Kidney capillary endothelial cell (primary cell): ENCODE data around the gene MRPL36.
"Not testable (repeated sequence)": the region's sequence is repeated elsewhere in the genome, so short reads cannot be mapped to it uniquely, and the experiment has no call there.

Source experiments
- DNase-seq: peaks from one replicate; pipeline ENCODE4 v3.0.0-alpha.2; 2018; ENCODE audit warnings: low spot score

Gene MRPL36

DNA sequence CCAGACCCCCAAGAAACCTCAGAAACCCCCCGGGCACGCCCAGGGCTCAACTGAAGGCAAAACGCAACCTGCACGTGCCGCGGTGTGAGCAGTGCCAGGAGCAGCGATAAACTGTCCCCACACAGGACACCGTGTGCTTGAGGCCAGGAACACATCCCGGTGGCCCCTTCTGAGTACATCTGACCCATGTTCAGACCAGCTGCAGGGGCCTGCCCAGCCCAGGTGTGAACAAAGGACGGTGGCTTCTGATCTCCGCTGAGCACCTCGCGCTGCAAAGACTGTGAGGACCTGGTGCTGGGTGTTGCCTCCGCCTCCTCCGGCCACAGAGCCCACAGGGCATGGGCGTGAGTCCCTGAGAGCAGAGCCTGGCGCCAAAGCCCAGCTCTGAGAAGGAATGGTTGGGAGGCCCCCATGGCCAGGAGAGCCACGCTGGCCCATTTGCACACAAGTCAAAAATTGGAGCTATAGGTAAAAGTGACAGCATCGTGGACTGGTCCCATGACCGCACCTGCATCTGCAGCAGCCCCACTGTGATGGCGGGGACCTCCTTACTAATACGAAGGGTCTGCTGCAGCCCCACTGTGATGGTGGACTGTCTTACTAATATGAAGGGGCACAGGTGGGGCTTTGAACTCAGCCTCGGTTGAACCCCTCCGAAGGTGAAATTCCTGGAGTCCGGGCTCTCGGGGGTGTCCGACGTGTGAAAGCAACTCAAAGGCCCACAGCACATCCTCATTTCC lies 33.0 kb upstream of the MRPL36 start:
- DNase-seq, result no peak

GRCh38 chr5:1831677-1832313 lies 32.2 kb upstream of the MRPL36 start:
- DNase-seq, result no peak

GRCh38 chr5:1831257-1831656 lies 31.6 kb upstream of the MRPL36 start:
- DNase-seq, result no peak

- DNase-seq, result no peak
These were observed 31.1 kb upstream of the MRPL36 start for GRCh38 chr5:1830571-1831228.

- DNase-seq, result no peak
These were observed 28.3 kb upstream of the MRPL36 start for GRCh38 chr5:1827886-1828397.

DNA sequence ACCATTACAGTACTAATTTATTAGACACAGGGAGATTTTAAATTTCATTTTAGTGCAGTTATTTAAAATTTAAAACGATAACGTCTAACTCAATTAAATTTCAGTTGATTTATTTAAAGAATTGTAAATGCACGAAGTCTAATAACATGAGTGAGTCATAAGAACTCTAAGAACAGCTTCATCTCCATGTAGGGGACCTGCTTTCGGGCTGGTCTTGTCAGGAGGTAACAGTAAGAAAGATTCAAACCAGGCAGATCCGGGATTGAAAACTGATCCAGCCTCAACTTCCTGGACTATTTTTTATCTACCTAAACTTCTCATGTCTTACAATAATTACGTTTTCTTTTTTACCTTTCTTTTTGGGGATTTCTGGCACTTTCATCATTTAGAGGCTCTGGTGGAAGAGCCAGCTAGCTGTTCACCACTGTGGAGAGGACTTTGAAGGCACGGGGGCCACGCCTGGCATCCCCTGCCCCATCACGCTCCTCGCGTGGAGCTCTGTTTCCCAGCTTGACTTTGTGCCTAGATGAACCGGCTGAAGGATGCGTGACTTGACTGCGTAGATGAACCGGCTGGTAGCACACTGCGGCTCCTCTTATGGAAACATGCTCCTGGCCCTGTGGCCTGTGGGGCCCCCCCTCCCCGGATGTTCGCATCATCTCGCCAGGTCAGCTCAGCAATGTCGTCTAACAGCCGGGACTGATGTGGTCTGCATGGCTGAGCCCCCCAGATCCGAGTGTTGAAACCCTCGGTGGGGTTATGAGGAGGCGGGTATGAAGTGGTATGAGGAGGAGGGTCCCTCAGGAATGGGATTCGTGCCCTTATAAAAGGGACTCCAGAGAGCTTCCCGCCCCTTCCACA lies 27.6 kb upstream of the MRPL36 start:
- no peak for DNase-seq

- no peak for DNase-seq
These were observed 26.8 kb upstream of the MRPL36 start for GRCh38 chr5:1826235-1826980.

DNA sequence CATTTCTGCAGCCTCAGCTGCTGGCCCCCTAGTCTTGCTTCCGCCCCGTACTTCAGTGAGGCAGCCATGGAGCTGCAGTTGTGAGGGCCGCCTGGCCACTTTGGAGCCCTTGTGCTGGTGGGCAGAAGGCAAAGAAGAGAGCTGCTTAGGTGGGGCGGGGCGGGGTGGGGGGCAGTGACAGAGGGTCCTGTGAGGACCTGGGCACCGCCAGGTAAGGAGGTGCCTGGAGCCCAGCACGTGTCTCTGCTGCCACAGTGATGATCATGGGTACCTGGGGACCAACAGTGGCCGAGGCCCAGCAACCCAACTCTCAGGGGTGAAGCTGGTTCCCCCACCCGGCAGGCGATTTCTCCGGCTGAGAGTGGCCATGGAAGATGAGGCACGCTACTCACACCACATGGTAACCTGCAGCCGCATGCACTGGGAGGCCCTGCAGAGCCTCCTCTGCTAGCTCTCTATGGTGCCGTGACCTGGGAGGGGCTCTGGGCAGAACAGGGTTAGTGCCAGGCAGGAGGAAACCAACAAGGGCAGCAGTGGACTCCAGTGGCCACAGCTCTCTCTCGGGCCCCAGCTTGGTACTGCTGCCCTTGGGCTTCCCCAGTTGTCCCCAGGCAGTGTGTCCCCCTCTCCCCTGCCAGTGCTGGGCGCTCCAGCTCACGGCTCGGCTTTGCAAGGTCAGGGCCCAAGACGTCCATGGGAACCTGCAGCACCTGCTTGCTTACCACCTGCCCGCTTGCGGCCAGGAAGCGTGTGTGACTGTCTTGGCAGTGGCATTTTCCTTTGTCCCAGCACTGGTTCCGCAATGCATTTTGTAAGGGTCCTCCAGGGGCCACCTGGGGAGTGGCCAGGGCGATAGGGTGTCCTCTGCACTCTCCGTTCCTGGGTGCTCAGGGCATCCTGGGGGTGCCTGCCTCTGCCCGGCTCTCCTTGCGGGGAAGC lies 25.5 kb upstream of the MRPL36 start:
- no peak for DNase-seq

DNA sequence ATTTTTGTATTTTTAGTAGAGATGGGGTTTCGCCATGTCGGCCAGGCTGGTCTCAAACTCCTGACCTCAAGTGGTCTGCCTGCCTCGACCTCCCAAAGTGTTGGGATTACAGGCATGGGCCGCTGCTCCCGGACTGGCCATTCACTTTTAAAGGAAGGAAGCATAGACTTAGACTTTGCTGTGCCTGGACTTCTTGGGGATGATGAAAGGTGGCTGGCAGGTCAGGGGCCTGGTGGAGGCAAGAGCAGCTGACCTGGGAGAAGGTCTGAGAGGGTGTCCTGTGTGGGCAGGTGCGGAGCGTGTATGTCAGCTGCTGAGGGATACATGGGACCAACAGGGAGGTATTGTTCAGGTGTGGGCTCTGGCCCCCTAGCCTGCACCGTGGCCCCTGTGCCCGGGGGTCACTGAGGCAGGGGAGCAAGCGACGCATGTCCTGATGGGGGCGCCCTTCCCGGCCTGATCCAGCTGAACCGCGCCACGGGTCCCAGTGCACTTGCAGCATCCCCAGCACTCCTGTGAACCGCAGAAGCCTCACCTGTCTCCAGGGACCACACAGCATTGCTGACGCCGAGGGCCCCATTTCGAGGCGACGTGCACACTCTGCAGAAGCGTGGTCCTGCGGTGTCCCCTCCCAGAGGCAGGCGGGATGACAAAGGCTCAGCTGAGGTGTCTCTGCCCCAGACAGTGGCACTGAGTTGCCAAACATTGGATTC lies 24.6 kb upstream of the MRPL36 start:
- no peak for DNase-seq

GRCh38 chr5:1823381-1824034 lies 23.9 kb upstream of the MRPL36 start:
- no peak for DNase-seq

GRCh38 chr5:1821862-1822261 lies 22.2 kb upstream of the MRPL36 start:
- DNase-seq, result no peak

DNA sequence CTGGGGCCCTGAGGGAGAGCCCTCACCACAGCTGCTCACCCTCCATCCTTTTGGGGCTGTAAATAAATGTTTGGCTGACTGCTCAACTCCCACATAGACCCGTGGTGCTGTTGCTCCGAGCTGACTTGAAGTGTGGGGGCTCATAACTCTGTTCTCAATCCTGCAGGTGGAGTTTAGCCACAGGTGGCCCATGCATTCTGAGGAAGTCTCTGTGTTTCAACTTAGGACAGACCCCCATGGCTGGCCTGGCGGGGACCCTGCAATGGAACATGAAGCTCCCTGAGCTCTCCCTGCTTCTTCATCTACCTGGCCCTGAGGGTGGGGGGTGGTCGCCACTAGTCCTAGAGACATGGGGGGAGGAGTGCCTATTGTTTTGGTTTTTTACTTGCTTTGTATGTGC lies 21.3 kb upstream of the MRPL36 start:
- DNase-seq, result no peak

DNA sequence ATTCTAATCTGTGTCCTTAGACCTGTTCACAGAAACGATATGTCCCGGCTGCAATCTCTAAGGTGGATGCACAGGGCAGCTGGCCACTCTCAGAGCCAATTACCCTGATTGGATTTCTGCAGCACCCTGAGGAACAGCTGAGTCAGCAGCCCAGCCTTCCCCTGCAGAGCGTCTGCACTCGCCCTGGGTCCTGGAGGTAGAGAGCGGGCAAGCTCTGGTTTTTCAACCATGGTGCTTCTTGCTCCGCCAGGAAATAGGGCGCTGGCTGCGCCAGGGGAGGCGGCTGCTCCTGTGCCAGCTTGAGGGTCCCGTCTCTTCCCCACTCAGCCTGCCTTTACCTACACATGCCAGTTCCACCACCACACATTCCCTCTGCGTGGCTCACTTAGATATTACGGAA lies 20.7 kb upstream of the MRPL36 start:
- no peak for DNase-seq

DNA sequence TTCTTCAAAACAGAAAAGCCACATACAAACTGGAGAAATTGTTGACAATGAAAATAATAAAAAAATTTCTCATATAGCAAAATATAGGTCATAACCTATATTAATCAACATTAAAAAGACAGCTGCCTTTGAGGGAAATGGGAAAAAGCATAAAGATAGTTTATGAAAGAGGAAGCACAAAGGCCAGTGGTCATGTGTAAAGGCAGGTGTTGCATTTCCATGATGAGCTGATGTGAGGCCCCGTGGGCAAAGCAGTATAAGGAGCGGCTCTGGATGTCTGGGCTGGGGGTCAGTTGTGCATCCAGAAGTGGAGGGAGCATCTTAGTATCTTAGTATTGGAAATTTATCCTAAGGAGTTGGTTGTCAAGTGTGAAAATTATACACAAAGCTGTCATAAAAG lies 19.8 kb upstream of the MRPL36 start:
- DNase-seq, result no peak

DNA sequence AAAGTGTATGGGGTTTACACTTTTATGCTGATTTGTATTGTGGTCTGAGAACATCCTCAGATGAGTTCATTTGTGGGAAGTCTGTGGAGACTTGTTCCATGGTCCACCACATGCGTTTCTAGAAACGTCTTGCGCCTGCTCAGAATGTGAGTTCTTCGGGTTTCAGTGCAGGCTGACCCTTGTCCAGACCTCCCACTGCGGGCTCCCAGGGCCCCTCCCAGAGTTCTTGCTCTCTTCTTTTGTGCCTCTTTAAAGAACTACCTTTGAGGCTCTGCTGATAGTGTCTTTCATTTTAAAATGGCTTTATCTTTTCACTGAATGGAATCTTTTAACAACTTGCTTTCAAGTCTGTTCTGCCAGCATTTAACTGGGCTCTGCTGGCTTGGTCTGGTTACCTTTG lies 19.1 kb upstream of the MRPL36 start:
- no peak for DNase-seq

DNA sequence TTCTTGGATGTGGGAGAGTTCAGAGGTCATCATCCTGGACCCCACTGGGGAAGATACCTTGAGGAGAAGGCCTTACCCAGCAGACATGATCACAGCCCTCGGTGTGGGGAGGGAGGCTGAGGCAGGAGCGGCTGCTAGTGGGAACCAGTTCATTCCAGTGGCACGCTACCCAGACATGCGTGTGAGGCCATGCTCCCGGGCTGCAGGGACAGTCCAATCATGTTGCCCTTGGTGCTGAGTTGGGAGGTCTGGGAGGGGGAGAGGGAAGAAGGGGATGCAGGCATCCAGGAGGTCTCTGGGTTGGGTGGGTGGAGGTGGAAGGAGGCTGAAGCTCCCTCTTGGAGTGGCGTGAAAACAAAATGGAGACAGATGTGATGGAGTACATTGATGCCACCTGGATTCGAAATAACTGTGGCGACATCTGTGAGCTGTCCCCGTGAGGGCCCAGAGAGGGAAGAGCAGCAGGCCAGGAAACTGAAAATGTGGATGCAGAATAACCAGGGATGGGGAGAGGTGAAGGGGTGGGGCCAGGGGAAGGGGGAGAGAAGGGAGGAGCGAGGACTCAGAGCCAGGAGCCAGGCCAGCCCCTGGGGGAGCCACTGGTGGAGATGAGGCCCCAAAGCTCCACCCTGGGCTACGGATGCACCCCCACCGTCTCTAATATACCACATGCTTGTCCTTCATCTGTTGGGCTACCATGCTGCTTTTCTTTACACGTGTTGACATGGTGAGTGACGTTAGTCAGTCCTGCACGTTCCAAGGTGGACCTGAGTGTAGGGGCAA lies 17.8 kb upstream of the MRPL36 start:
- DNase-seq, result no peak

DNA sequence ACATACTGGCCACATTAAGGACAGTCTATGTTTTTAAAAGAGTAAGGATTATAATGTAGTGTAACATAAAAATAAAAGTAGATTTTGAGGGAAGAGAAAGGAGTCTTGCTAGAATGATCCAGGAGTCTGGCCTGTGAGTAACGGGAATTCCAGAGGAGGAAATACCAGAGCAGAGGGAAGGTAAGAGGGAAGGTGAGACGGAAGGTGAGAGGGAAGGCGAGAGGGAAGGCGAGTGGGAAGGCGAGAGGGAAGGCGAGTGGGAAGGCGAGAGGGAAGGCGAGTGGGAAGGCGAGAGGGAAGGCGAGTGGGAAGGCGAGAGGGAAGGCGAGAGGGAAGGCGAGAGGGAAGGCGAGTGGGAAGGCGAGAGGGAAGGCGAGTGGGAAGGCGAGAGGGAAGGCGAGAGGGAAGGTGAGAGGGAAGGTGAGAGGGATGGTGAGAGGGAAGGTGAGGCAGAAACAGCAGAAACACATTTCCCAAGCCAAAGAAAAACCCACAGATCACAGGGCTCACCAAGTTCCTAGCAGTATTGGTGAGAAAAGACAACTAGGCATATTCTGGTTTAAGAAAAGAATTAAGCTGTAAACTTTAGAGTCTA lies 17.0 kb upstream of the MRPL36 start:
- DNase-seq, result not testable (repeated sequence)

- no peak for DNase-seq
These were observed 16.2 kb upstream of the MRPL36 start for GRCh38 chr5:1815881-1816292.
